22Rv1 (cell line): ENCODE measurements around the gene DGUOK.
A peak's percentile ranks its signal among the peaks of the same experiment; 100 is the strongest.

ENCODE experiments used
- H3K27ac ChIP-seq: fragments of 450-650 bp; 2 replicates; pipeline ENCODE4 v1.5.1; 2017
- CTCF ChIP-seq: fragments of 450-650 bp; IDR thresholded peaks from 2 replicates; pipeline ENCODE4 v1.5.1; 2017; ENCODE audit warnings: mild to moderate bottlenecking
- ZFX ChIP-seq: fragments of 450-650 bp; IDR thresholded peaks from 2 replicates; pipeline ENCODE4 v1.6.1; 2017; ENCODE audit warnings: antibody characterized with exemption, borderline replicate concordance

Gene DGUOK

GRCh38 chr2:73961274-73961673, 34.6 kb downstream of the DGUOK start:
- H3K27ac ChIP-seq = no peak overlapping the region
- TF ChIP-seq CTCF (no peak), ZFX (no peak)

- peak overlapping the region; percentile 25; the same call in 1 of the 2 replicates for H3K27ac ChIP-seq
- TF ChIP-seq CTCF = peak; percentile 56
- no peak for TF ChIP-seq ZFX
Measured at GRCh38 chr2:73961823-73962615, 35.3 kb downstream of the DGUOK start.

- H3K27ac ChIP-seq = peak overlapping the region; percentile 25; the same call in 1 of the 2 replicates
- TF ChIP-seq CTCF (no peak), ZFX (no peak)
Measured at GRCh38 chr2:73962798-73963197, 36.1 kb downstream of the DGUOK start.

- no peak overlapping the region for H3K27ac ChIP-seq
- TF ChIP-seq CTCF = no peak
- TF ChIP-seq ZFX = no peak
Measured at GRCh38 chr2:73963385-73964120, 36.9 kb downstream of the DGUOK start.

- no peak overlapping the region for H3K27ac ChIP-seq
- TF ChIP-seq CTCF = no peak
- TF ChIP-seq ZFX = no peak
Measured at GRCh38 chr2:73964223-73964622, 37.5 kb downstream of the DGUOK start.

GRCh38 chr2:73965053-73965452, 38.4 kb downstream of the DGUOK start:
- no peak for TF ChIP-seq CTCF
- TF ChIP-seq ZFX = no peak
- H3K27ac ChIP-seq = no peak overlapping the region

- TF ChIP-seq CTCF = no peak
- no peak for TF ChIP-seq ZFX
Measured at GRCh38 chr2:73968357-73968937, 41.8 kb downstream of the DGUOK start.

More at GRCh38 chr2:73968357-73968937, 41.8 kb downstream of the DGUOK start:
- H3K27ac ChIP-seq = no peak overlapping the region
